Cardiac septum (tissue), 1 donor: ENCODE results near the gene TEX35. TPM values are rescaled to one million over a fixed set of nuclear protein-coding genes. Genes with fewer than 3 reads are reported as not detected.

Experiments
- DNase-seq: peaks from one replicate; pipeline ENCODE4 v3.0.0-alpha.2; 2020; ENCODE audit warnings: low spot score
- intact Hi-C: fragments of 100-400 bp; cut with DNase I; formaldehyde crosslinking; loops from one replicate; pipeline ENCODE4 v1.14.0; 2022
- total RNA-seq: library from RNA; stranded (reverse); fragmentation: NEBNext Ultra II Directional; extraction: Animal tissue kit (Norgen Biotek cat#: 25700); gene quantifications from one replicate; pipeline ENCODE4 v1.2.1, GENCODE V29; 2021
- donor health status: DM: no; HTN: no; CAD: no.

Gene TEX35
- total RNA-seq, 1 donor from 2014 or later, result not detected

DNA sequence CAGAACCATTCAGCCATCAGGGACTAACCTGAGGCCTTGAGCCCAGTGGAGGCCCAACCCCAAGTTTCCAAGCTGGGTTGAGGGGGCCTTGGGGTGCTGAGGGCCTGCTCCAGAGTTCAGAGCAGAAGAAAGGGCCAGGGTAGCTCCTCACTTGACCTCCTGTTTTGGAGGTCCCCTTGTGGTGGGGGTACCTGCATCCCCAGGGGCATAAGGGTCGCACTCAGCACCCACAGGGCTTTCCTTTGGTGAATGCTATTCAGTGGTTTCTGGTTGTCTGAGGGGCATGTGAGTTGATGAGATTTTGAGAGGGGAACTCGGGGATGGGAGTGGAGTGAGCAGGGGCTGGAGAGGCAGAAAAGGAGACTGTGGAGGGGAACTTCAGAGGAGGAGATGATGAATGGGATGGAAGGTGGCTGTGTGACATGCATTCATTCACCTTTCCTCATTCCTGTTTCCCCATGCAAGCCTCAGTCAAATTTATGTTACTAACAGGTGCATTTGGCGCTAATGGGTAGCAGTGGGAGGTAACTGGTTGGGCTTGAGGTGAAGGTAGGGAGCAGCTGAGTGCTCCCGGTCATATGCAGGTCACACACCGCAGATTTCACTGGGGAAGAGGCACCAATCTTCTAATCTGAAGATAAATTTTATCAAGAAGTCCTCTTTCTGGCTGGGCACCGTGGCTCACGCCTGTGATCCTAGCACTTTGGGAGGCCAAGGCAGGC is 50.4 kb downstream of the TEX35 start:
- intact Hi-C loops, result no loop called here
- no peak for DNase-seq

DNA sequence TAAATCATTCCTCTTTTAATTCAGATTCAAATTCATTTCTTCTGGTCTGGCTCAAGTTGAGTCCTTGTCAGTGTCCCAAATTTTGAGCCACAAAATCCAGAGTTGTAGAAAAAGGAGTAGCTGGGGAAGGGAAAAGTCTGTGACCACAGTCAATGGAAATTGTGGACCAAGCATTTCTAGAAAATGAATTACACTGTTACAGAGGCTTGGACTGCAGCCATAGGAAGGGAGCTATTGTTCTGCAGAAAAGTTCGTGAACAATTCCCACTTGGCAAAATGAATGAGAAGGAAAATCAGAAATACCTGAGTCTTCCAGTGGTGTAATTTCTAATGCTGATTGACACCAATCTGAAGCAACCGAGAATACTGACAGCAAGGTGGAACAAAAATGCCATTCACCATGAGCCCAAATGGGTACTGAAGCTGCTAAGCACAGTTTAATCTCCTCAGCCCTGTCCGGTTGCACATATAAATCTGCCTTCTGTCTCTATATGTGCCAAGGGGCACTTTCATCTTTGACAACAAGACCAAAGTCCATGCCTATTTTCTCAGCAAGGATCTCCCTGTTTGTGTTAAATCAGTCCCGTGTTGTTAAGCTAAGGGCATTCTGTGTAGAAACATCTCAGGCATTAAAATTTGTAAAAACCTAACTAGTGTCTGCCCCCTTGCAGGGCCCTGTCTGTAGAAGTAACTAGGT is 51.3 kb downstream of the TEX35 start:
- DNase-seq, result no peak
- intact Hi-C loops, result no loop called here

DNA sequence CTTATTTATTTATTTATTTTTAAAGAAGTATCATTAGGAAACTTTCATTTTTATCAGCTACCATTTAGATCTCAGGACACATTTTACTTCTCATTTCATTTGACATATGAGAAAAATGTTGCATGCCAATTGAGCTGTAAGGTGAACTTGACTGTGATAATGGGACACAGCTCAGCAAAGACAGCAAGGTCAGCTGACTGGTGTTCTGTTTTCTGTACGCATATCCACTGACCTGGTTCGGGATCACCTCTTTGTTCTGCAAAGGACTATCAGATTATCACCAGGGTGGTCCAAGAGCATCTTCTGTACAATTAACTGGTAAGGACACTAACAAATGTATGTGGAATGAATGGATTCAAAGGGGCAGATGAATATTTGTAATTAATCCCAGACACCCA is 51.9 kb downstream of the TEX35 start:
- DNase-seq, result no peak
- intact Hi-C loops, result no loop called here

DNA sequence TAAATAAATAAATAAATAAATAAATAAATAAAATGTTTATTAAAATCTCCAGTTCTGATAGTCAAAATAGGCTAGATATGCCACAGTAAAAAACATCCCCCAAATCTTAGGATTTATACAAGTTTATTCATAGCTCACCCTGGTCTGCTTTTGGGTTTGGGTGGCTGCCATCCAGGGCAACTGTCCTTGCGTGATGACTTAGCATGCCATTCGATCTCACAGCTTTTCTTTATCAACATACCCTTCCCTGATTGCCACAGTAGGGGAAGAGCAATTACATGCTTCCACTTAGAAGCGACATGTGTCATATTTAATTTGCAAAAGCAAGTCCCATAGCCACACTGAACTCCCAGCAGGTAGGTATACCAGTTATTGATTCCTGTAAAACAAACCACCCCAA is 52.7 kb downstream of the TEX35 start:
- intact Hi-C loops, result no loop called here
- no peak for DNase-seq

DNA sequence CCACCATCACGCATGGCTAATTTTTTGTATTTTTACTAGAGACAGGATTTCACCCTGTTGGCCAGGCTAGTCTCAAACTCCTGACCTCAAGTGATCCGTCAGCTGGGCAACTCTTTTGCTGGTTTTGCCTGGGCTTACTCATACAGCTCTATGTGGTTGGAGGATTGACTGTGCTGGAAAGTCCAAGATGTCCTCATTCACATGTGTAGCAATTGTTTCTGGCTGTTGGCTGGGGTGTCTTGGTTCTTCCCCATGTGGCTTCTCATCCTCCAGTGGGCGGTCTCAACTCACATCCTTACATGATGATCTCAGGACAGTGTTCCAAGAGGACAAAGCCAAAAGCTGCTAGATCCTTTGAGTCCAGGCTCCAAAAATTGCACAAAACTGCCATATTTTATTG is 53.3 kb downstream of the TEX35 start:
- intact Hi-C loops, result no loop called here
- no peak for DNase-seq

DNA sequence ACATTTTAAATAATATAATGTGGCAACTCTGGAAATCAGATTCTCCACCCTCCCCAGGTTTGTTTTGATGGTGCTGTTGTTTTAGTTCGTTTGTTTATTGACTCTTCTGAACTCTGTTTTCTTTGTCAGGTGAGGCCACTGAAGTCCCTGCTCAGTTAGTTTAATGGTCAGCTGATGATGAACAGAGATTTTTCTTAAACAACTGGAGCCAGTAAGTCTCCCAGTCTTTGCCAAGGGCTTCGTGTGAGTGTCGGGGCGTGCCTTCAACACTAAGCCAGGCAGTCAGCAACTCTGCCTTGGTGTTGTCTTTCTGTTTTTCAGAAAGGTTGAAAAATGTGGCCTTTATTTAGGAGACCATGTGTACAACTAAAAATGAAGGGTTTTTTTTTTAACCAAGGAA is 58.9 kb downstream of the TEX35 start:
- intact Hi-C loops, result no loop called here
- DNase-seq, result no peak

Other genes with a start within 250 kb of the TEX35 start
- not detected for gene CLEC20A, start 16.1 kb upstream of the TEX35 start, total RNA-seq
- 5.1 TPM for gene RALGPS2, start 212.1 kb downstream of the TEX35 start, total RNA-seq